GM18519 (cell line): ENCODE data around the gene GPN3.
"Not testable (repeated sequence)": the region's sequence is repeated elsewhere in the genome, so short reads cannot be mapped to it uniquely, and the experiment has no call there.

Experiments used
- ATAC-seq: cut with Tn5 transposase; IDR thresholded peaks from one replicate; pipeline ENCODE4 v1.9.1; 2021; ENCODE audit warnings: mild to moderate bottlenecking, moderate library complexity; ENCODE audit not compliant: unreplicated experiment, low FRiP score

GPN3 gene

GRCh38 chr12:110468214-110469048 lies at the start of gene GPN3, which contains the start of gene FAM216A:
TSS of gene GPN3 (minus strand) at chr12:110468257. CDS start at chr12:110468203, 54 bp downstream.
TSS of gene FAM216A (plus strand) at chr12:110468845. CDS start at chr12:110468876, 31 bp downstream.
- ATAC-seq: peak; percentile 52

DNA sequence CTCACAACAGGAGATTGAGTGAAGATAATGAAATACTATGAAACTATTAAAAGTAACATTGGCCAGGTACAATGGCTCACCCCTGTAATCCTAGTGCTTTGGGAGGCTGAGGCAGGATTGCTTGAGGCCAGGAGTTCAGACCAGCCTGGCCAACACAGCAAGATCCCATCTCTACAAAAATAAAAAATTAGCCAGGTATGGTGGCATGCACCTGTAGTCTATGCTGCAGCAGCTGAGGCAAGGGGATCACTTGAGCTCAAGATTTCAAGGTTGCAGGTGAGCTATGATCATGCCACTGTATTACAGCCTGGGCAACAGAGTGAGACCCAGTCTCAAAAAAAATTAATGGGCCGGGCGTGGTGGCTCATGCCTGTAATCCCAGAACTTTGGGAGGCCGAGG lies 48.9 kb upstream of the GPN3 start:
- ATAC-seq: no peak

DNA sequence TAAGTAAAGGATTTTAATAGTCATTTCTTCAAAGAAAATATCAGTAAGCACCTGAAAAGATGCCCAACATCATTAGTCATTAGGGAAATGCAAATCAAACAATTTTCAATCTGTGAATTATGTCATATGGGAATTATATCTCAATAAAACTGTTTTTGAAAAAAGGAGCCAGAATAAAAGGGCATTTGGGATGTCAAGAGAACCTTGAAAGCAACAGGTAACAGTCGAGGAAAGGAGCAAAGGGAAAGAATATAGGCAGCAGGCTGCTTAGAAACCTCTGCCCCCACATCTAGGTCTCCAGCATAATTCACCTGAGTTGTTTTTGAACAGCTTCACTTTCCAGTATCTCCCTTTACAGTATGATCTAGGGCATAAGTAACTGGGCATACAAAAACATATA lies 46.3 kb upstream of the GPN3 start:
- no peak for ATAC-seq

DNA sequence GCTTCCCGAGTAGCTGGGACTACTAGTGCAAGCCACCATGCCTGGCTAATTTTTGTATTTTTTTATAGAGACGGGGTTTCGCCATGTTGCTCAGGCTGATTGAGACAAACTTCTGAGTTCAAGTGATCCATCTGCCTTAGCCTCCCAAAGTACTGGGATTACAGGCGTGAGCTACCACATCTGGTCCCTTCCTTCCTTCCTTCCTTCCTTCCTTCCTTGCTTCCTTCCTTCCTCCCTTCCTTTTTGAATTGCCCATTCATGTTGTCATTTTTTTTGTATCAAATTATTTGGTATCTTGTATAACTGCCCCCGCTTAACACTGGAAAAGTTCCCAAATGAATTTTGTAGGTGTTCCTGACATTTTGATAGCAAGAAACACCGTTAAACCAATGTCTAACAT lies 45.8 kb upstream of the GPN3 start:
- ATAC-seq: no peak

DNA sequence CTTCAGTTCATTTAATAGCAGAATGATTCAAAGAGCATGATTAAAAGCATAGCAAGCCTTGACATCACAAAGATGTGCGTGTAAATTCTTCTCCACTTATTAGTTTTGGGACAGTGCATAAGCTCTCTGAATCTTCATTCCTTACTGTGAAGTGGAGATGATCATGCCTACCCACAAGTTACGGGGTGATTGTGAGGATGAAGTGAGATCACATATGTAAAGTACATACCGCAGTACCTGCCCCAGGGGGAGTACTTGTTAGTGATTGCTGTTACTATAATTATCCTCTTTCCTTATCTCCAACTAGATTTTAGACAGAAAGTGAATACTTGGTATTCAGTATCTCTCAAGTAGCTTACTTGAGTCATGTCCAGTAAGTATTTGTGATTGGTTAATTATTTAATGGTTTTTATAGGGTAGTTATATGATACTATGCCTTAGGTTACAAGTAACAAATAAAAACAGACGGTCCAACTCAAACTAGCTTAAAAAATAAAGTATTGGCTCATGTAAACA lies 40.1 kb upstream of the GPN3 start:
- no peak for ATAC-seq

- ATAC-seq: no peak
Observed at GRCh38 chr12:110505332-110505731, 37.3 kb upstream of the GPN3 start.

DNA sequence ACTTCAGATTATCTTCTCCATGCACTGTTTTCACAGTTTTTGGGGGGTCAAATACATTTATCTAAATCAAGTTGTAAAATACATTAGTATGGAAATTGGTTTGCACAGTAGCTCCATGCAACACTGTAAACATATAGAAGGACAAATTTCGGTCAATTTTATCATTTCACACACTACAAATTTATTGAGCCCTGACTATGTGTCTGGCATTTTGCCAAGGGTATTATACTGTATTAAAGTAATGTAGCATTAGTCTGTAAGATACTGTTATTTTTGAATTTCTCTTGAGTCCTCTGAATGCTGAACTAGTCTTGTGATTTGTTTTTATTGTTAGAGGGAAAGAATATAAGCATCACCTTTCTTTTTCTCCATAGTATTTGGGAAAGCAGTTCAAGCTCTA lies 35.4 kb upstream of the GPN3 start:
- ATAC-seq: no peak

GRCh38 chr12:110501752-110502738 lies 34.0 kb upstream of the GPN3 start, which contains the start of the genes RAD9B and VPS29:
TSS of gene RAD9B (plus strand) at chr12:110502331. CDS start at chr12:110502338, 7 bp downstream.
TSS of gene VPS29 (minus strand) at chr12:110502111. CDS start at chr12:110502051, 60 bp downstream.
- ATAC-seq: peak; percentile 76

- ATAC-seq: peak; percentile 3
Observed at GRCh38 chr12:110501399-110501751, 33.3 kb upstream of the GPN3 start.

DNA sequence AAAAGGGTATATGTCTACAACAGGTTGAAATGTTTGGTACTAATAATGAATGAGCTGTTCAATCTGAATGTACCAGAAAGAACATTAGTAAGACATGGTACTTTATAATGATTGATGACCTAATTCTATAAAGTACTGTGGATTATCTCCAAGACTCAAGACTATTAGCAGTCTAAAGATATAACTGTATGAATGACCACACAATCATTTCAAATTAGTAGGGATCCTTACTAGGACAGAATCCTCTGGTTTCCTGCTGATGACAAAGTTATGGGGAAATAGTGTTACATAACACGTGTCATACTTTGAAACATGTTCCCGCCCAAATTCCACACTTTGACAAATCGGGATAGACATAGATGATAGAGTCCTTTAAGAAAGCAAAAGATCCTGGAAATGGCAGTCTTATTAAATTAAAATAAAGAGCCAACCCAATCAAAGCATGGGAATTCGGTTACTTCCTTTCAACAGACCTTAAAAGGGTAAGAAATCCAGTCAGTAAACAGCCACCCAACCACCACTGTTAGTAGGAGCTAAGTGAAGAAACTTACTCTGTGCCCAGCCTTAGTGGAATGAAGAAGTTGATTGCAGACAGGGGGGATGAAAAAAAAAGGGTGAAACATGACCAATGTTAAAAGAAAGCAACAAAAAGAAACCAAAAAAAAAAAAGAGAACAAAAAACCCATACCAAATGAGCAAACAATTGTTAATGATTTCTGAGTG lies 31.1 kb upstream of the GPN3 start:
- ATAC-seq: no peak

- ATAC-seq: no peak
Observed at GRCh38 chr12:110475426-110475825, 7.4 kb upstream of the GPN3 start.

GRCh38 chr12:110467847-110468213 lies 227 bp downstream of the GPN3 start:
- no peak for ATAC-seq

DNA sequence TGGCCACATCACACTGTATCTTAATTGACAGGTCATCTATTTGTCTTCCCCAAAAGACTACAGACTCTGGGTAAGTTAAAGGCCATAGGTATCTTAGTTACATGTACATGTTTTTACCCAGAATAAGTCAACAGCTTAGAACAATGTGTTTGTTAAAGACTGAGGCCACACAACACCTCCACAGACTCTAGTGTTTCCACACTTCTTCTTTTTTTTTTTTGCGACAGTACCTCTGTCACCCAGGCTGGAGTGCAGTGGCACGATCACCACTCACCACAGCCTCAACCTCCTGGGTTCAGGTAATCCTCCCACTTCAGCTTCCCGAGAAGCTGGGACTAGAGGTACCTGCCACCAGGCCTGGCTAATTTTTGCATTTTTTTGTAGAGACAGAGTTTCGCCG lies 1.3 kb downstream of the GPN3 start:
- ATAC-seq: no peak

DNA sequence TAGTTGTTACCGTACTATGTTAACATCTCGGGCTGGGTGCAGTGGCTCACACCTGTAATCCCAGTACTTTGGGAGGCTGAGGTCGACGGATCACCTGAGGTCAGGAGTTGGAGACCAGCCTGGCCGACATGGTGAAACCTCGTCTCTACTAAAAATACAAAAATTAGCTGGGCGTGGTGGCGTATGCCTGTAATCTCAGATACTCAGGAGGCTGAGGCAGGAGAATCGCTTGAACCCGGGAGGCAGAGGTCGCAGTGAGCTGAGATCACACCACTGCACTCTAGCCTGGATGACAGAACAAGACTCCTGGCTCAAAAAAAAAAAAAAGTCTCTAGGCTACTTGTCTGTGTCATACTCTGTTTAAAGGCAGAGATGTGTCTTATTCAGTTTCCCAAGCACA lies 2.3 kb downstream of the GPN3 start:
- not testable (repeated sequence) for ATAC-seq

- no peak for ATAC-seq
Observed at GRCh38 chr12:110465024-110465423, 3.0 kb downstream of the GPN3 start.

DNA sequence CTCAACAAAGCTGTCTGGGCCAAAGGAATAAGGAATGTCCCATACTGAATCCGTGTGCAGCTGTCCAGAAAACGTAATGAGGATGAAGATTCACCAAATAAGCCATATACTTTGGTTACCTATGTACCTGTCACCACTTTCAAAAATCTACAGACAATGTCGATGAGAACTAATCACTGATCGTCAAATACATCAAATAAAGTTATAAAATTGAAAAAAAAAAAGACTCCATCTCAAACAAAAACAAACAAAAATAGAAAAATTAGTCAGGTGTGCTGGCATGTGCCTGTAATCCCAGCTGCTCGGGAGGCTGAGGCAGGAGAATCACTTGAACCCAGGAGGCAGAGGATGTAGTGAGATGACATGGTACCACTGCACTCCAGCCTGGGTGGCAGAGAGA lies 6.9 kb downstream of the GPN3 start:
- not testable (repeated sequence) for ATAC-seq

- ATAC-seq: no peak
Observed at GRCh38 chr12:110458756-110459155, 9.3 kb downstream of the GPN3 start.

DNA sequence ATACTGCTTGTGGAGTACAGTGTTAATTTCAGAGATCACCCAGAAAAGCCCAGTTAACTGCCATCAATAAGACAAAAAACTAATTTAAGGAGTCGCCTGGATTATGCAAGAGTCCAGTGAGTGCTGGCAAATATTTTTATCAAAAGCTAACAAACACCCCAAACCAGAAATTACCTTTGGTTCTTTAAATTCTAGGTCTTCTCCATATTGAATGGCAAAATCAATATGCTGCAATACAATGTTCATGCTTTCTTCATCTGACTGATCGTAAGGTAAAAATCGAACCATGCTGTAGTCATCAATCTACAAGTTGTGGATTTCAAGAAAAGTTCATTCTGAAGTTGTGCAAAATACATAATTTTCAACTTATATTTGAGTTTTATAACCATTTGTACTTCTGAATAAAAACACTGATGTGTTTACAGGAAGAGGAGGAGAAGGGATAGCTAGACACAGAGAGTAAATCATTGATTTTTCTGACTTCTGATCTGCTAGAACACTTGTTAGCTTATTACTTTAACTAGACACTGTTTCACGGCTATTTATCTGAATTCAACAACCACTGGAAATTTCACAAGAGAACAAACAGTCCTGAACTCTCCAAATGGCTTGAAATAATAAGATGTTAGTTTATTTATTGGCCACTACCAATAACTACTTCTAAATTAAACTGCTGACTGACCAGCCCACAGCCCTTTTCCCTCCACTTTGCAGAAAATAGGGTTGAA lies 14.3 kb downstream of the GPN3 start:
- ATAC-seq: no peak

DNA sequence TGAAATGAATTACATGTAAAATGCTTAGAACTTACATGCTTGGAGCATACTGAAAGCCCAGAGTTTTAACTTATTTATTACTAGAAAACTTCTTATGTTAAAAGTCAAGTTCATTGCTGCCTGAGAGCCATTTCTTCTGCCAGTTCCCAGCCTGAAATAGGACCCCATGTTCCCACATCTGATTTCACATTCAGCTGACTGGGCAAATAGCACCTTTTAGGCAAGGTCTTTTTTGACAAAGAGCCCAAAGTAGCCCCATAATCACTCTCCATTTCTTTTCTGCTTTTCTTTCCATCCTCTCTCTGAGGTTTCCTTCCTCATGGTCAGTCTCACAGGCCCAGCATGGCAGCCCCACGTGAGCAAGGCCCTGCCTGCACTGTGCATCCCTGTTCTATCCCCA lies 16.8 kb downstream of the GPN3 start:
- ATAC-seq: no peak
